CD4-positive, alpha-beta T cell treated with Interleukin-2 at 100 ng/mL for 4 hours (primary cell): ENCODE data around the gene EDARADD.

Source experiments
- DNase-seq: peaks from one replicate; pipeline ENCODE4 v3.0.0-alpha.2; 2020; ENCODE audit warnings: low spot score

The EDARADD gene

DNA sequence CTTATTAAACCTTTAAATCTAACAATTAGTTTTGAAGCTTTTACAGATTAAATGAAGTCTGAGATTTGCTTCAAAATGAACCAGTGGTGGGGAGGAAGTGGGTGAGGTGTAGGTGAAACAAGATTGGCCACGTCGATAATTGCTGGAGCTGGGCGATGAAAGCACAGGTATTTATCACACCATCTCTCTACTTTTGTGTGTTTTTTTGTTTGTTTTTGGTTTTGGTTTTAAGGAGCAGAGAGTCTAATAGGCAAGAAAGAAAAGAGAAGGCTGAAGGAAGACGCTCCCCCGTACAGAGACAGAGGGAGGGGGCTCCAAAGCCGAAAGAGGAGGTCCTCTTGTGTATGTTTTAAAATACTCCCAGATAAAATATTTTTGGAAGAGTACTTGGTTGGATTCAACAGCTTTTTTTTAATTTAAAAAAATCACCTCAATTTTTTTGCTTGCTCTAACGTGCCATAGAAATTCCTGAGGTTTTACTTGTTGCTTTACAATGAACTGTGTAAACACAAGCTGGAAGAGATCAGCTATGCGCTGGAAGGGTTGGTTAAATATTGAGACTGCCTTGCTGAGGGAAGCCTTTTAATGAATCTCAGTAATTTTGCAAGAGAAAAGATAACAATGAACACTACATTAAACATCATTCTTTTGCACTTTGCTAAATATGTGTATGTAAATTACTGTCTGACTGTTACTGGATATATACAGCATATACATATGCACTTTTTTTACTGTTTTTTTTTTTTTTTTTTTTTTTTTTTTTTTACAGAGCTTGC, 123.0 kb downstream of the EDARADD start:
- peak; percentile 61 for DNase-seq

DNA sequence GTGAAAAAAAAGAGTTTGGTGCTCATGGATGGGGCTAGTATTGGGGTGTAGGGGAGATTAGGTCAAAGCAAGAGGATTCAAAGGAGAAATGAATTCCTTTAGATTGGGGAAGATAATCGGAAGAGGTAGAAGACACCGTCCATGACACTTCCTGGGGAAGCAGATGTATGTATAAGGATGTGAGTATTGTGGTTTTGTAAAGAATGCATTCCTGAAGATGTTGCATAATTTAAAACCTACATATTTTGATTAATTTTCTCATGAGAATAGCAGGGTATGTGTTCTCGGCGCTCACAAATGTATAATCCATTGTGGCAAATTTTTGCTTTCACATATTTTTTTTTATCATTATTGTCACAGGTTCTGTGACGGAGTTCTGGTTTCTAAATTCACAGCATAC, 124.2 kb downstream of the EDARADD start:
- no peak for DNase-seq

DNA sequence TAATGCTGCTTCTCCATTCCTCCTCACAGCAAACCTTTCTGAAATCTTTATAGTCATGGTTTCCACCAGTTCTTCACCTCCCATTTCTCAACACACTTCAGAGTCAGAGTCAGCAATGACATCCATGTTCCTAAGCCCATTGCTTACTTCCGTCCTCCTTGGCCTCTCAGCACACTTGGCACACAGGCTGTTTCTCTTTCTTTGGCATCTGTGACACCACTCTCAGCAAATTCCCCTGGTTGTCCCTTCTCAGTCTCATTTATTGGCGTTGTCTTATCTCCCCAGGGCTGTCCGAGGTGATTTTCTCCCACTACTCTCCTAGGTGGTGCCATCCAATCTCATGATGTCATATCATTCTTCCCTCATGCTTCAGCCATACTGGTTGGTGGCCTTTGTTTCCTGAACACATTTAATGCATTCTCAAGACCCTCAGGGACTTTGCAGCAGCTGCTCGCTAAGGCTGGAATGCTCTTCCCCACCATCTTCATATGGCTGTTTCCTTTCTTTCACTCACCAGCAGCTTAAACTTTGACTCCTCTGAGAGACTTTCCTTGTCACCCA, 126.4 kb downstream of the EDARADD start:
- no peak for DNase-seq

DNA sequence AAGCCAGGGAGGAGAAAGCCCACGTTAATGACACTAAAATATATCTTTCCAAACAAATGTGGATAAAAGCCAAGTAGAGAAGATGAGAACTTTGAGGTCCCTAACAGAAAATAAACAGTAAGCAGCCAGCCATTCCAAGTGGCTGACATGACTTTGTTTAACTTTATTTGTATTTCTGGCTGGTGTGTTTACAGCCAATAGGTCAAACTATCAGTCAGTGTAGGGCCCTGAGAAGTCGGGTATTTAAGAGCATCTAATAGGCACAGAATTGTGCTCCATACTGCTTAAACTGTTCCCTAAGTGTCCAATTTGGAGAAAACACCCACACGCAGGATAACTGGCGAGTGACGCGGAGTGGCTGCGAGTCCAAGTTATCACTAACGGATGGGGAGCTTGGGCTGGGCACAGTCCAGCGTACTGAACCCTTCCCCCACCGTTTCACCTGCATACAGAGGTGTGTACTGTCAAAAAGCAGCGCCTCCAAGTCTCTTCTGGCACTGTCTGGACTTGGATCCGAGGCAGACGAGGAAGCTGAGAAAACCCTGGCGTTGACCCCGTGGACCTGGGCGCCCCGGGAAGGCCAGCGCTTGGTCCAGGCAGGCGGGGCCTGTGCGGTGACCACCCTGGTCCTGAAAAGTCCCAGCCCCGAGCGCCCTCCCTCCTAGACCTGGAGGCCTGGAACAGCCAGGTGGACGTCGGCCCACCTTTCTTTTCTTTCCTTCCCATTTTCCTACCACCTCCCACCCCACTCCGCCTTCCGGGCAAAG, 129.0 kb downstream of the EDARADD start:
- no peak for DNase-seq

DNA sequence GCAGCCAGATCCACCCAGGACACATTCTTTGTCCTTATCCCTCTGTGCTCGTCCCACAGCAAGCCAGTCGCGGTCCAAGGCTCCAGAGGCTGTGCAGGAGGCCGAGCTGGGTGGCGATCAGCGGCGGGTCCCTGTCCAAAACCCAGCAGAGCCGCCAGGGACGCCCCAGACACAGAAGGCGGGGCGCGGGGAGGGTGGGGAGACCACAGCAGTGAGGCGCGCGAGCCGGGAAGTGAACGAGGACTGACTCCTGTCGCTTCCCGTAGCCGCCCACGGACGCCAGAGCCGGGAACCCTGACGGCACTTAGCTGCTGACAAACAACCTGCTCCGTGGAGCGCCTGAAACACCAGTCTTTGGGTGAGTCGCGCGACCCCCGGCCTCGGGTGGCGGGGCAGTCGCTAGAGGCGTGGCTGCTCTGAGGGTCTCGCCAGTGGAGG, 129.6 kb downstream of the EDARADD start, which contains the start of gene LGALS8:
Gene LGALS8 (plus strand): TSS at position 279 of the 438 bp plus-strand sequence. CDS start 2,089 bp downstream, outside the sequence.
- peak; percentile 86 for DNase-seq

DNA sequence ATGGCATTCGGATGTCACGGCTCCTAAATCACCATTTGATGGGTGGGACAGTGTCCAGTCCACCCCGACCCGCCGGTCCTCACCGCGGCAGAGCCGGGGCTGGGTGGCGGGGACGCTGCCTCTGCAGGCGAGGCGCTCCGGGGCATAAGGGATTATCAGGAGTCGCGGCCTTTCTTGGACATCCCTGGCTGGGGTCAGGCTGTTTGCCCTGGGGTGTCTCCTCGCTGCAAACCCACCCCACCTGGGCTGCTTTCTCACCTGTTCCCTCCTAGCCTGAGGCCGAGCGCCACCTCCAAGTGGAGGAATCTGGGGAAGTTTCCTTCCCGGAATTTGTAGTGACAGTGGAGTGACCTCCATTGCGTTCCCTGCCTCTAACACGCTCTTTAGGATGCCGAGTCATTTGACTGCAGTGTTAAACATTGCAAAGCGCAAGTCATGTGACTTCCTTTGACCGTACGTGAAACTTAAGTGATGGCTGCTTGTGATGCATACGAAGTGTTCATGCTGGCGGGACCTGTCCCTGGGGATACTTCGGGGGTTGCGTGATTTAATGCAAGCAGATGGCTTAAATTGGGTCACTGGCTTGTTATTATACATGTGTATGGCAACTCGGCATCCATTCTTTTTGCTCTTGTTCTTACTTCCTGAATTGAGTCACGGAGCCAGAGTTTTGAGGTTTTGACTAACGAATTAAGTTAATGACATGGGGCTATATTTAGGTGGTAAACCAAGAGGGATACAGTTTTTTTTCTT, 130.2 kb downstream of the EDARADD start:
- peak; percentile 73 for DNase-seq

DNA sequence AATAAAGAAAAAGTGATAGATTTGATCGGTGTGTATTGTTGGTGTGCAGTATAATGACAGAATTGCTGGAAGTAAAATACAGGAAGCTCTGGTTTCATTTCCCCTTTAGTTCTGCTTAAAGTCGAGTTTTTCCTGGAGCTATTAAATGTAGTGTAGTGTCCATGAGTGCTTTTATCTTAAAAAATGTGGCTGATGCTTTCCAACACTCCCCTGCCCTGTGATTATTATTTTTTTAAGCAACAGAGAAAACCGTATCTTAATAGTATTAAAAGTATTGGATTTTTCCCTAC, 130.8 kb downstream of the EDARADD start:
- no peak for DNase-seq

DNA sequence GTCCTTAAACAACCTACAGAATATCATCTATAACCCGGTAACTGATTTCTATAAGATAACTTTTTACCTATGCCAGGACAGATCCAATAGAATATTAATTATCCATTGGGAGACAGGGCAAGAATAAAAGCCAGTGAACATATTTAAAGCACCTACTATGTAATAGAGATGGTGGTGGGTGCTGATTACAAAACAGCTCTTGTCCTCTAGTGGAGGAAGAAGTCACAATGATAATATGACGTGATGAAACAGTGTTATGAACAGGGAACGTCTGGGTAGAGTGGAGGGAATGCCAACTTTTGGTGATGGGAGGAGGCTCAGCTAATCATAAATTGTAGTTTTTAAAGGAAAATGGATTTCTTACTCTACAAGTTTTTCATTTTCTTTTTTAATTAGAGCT, 132.0 kb downstream of the EDARADD start:
- no peak for DNase-seq

DNA sequence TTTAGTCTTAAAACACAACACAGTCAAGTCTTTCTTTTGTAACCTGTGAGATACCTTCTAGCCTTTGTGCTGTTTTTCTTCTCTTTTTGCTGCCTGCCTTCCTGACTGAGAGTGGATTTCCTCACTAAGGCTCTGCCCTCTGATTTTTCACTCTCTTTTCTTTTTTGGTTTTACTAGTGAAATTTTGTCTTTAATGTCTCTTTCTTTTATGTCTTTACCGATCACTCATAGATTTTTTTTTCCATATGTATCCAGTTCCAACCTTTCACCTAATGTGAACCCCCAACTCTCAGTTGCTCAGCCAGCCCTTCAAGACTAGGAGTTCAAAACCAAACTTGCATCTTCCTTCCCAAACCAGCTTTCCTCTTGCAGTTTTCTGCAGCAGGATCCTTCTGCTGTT, 136.2 kb downstream of the EDARADD start:
- DNase-seq = no peak

DNA sequence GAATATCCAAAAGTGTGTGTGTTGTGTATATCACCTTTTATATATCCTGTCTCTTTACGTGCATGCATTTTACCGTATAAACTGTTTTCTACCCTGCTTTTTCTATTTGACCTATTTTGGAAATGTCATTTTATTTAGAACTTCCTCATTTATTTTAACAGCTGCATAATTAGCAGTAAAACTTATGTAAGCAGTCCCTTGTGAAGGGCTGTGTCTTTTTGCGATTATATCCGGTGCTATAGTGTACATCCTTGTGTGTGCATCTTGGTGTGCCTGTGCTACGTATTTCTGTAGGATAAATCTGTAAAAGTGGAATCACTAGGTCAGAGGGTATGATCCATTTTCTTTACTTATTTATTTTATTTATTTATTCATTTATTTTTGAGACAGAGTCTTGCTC, 136.9 kb downstream of the EDARADD start:
- no peak for DNase-seq

DNA sequence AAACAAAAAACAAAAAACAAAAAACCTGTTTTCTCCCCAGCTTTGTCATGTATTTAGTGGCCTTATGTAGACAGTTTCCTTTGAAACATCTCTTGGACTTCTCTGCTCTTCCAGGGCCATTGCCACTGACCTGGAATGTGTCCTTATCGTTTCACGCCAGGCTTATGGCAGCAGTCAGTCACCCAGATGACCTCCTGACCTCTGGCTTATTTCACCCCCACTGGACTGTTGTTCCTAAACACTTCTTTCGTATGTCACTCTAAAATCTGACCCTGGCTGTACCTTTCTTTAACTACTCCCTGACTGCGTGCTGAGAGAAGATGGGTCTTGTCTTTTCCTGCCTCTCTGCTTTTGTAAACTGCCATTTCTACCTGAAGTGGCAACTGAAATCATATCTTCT, 138.8 kb downstream of the EDARADD start:
- DNase-seq = no peak

DNA sequence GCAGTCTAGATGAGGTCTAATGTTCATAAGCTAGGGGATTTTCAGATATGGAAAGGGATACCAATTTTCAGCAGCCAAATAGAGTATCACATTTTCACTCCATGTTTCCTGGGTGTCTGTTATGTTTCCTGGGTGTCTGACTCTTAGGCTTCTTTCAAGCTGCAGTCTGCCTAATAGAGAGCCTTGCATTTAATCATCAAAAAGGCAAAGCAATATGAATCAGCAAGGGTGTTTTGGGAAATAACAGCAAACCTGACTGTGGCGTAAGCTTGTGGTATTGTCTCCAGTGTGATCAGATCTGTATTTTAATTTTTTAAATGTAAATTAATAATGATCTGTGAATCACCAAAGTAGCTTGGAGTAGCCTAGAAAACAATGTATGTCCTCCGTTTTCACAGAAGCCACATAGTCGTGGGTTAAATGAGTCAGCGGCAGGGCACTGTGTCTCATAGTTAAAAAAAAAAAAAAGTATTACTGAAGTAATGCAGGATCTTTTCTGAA, 140.1 kb downstream of the EDARADD start:
- DNase-seq = peak; percentile 72
